HepG2 (cell line): Measurements from ENCODE around the gene NUP93. TPM values are rescaled to one million over a fixed set of nuclear protein-coding genes. Genes with fewer than 3 reads are reported as not detected.

Source experiments
- AKNA ChIP-seq: sonication (generic); formaldehyde crosslinking; IDR thresholded peaks from 2 replicates; pipeline ENCODE4 v1.4.0; 2020; ENCODE audit warnings: missing genetic modification reagents, borderline replicate concordance
- ARNT2 ChIP-seq: sonication (generic); formaldehyde crosslinking; IDR thresholded peaks from 2 replicates; pipeline ENCODE4 v1.8.0; 2022; ENCODE audit warnings: mild to moderate bottlenecking, low read depth, missing genetic modification reagents, moderate library complexity
- CCAR2 ChIP-seq: fragments of 200-400 bp; formaldehyde crosslinking; optimal IDR thresholded peaks from 2 replicates; pipeline ENCODE3; 2018; ENCODE audit warnings: low read depth, mild to moderate bottlenecking, low read length, moderate library complexity
- ELF3 ChIP-seq: IDR thresholded peaks from 2 replicates; pipeline ENCODE4 v1.6.1; 2016; ENCODE audit warnings: missing genetic modification reagents, missing compliant biosample characterization
- GLI4 ChIP-seq: sonication (generic); formaldehyde crosslinking; IDR thresholded peaks from 2 replicates; pipeline ENCODE4 v1.5.1; 2020; ENCODE audit warnings: missing genetic modification reagents, mild to moderate bottlenecking, moderate library complexity, borderline replicate concordance
- GTF2F1 ChIP-seq: fragments of 150-350 bp; IDR thresholded peaks from 2 replicates; pipeline ENCODE4 v1.6.1; 2014; ENCODE audit warnings: low read length
- HOXA3 ChIP-seq: sonication (generic); formaldehyde crosslinking; IDR thresholded peaks from 2 replicates; pipeline ENCODE4 v1.5.0; 2020; ENCODE audit warnings: missing genetic modification reagents
- KAT7 ChIP-seq: IDR thresholded peaks from 2 replicates; pipeline ENCODE4 v1.6.1; 2018; ENCODE audit warnings: borderline replicate concordance, missing compliant biosample characterization
- KDM1A ChIP-seq: IDR thresholded peaks from 2 replicates; pipeline ENCODE4 v1.6.1; 2016; ENCODE audit warnings: missing compliant biosample characterization
- NFKBIZ ChIP-seq: IDR thresholded peaks from 2 replicates; pipeline ENCODE4 v1.6.1; 2018; ENCODE audit warnings: missing genetic modification reagents, missing compliant biosample characterization
- RARG ChIP-seq: sonication (generic); formaldehyde crosslinking; IDR thresholded peaks from 2 replicates; pipeline ENCODE4 v1.4.0; 2020; ENCODE audit warnings: low read depth, mild to moderate bottlenecking, missing genetic modification reagents
- RORA ChIP-seq: sonication (generic); formaldehyde crosslinking; IDR thresholded peaks from 2 replicates; pipeline ENCODE4 v1.5.0; 2020; ENCODE audit warnings: mild to moderate bottlenecking, missing genetic modification reagents, moderate library complexity
- TCF7 ChIP-seq: sonication (generic); IDR thresholded peaks from 2 replicates; pipeline ENCODE4 v1.6.1; 2016; ENCODE audit warnings: antibody characterized with exemption, low read depth
- U2AF1 ChIP-seq: fragments of 200-400 bp; formaldehyde crosslinking; optimal IDR thresholded peaks from 2 replicates; pipeline ENCODE3; 2017; ENCODE audit warnings: mild to moderate bottlenecking, low read depth, low read length
- ZBTB21 ChIP-seq: sonication (generic); formaldehyde crosslinking; IDR thresholded peaks from 2 replicates; pipeline ENCODE4 v1.4.0; 2020; ENCODE audit warnings: missing genetic modification reagents
- ZC3H4 ChIP-seq: sonication (generic); formaldehyde crosslinking; IDR thresholded peaks from 2 replicates; pipeline ENCODE4 v1.4.0; 2020; ENCODE audit warnings: missing genetic modification reagents, borderline replicate concordance
- ZFAT ChIP-seq: sonication (generic); formaldehyde crosslinking; conservative IDR thresholded peaks from 2 replicates; pipeline ENCODE4 v1.8.1; 2023; ENCODE audit warnings: missing genetic modification reagents, inconsistent platforms
- ZFP41 ChIP-seq: sonication (generic); formaldehyde crosslinking; IDR thresholded peaks from 2 replicates; pipeline ENCODE4 v1.4.0; 2020; ENCODE audit warnings: mild to moderate bottlenecking, missing genetic modification reagents, borderline replicate concordance
- ZMAT3 ChIP-seq: sonication (generic); formaldehyde crosslinking; conservative IDR thresholded peaks from 2 replicates; pipeline ENCODE4 v1.7.0; 2021; ENCODE audit warnings: missing genetic modification reagents
- ZNF264 ChIP-seq: sonication (generic); formaldehyde crosslinking; IDR thresholded peaks from 2 replicates; pipeline ENCODE4 v1.4.0; 2020; ENCODE audit warnings: missing genetic modification reagents
- ZNF598 ChIP-seq: sonication (generic); formaldehyde crosslinking; IDR thresholded peaks from 2 replicates; pipeline ENCODE4 v1.5.1; 2020; ENCODE audit warnings: mild to moderate bottlenecking, missing genetic modification reagents, borderline replicate concordance
- ZNF790 ChIP-seq: sonication (generic); formaldehyde crosslinking; IDR thresholded peaks from 2 replicates; pipeline ENCODE4 v1.8.0; 2022; ENCODE audit warnings: missing genetic modification reagents, mild to moderate bottlenecking, borderline replicate concordance
- polyA plus RNA-seq, 8 experiments: library from polyadenylated mRNA; depleted of rRNA in 3 of 8; stranded (reverse) in 7 of 8; unstranded in 1 of 8; fragments of >200 nt; fragmentation: Illumina TruSeq in 4 of 8; extraction: Trizol in 4 of 8; gene quantifications; 2 replicates each; pipeline versions ENCODE4 v1.2.1 to v1.2.3, GENCODE V29; 2011 to 2016; ENCODE audit warnings: low read depth in 4 of 8, missing spikeins in 1 of 8, mixed read lengths in 1 of 8; ENCODE audit not compliant: insufficient read depth in 1 of 8
- total RNA-seq, 5 experiments: library from RNA; depleted of rRNA; stranded (reverse); fragments of >200 nt; fragmentation: Illumina TruSeq; extraction: Trizol; gene quantifications; 2 replicates each; pipeline ENCODE4 v1.2.3, GENCODE V29; 2016; ENCODE audit warnings: low read depth in 1 of 5
- TF ChIP-seq, protein P1 (sequence below): sonication (generic); formaldehyde crosslinking; IDR thresholded peaks from 2 replicates; pipeline ENCODE4 v1.5.0; 2020; ENCODE audit warnings: mild to moderate bottlenecking, missing genetic modification reagents

The NUP93 gene
- total and polyA plus RNA-seq, 2 of the 13 experiments (the other 11 are each of a cell fraction or from before 2014, with no cell fraction given): 58.5 to 140 TPM

DNA sequence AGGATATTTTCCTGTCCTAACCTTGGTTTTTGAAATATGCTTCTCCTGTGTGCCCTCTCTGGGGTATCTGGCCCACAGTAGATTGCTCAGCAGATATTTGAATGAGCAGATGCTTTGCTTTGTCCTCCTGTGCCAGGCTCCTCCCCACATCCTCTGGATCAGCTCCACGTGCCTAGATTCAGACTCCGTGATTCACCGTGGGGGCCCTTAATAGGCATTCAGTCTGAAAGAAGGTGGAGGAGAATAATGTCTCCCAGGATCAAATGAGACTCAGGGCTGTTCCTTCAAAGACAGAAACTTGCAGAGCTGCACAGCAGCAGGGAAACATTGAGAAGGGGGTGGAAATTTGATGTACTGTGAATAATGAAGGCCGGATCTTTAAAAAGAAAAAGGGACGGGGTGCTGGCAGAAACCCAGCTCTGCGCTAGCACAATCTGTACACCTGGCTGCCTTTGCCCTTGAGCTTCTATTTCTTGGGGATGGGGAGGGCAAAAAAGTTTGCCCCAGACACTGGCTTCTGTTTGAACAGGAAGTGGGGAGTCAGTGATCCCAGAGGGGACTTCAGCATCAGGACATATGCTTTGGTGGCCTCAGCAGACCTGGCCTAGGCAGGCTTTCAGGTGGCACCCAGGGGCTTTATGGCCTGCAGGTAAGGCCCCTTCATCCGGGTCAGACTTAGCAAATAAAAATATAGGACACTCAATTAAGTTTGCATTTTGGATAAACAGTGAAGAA is 119.2 kb downstream of the NUP93 start (continued):
- TF ChIP-seq ZMAT3 (CRISPR knock-in tag) (no peak), ZC3H4 (CRISPR knock-in tag) (no peak), KAT7 (no peak), ELF3 (CRISPR knock-in tag) (peak; percentile 73), ARNT2 (CRISPR knock-in tag) (no peak), ZNF598 (CRISPR knock-in tag) (0 out of 2 replicates have a peak, but pooled peaks have one; percentile 27), RARG (no peak), NFKBIZ (CRISPR knock-in tag) (no peak), HOXA3 (CRISPR knock-in tag) (no peak), ZFP41 (CRISPR knock-in tag) (no peak), GLI4 (no peak), RORA (no peak), U2AF1 (no peak), CCAR2 (no peak), TCF7 (peak; percentile 10; the same call in 1 of the 2 replicates), KDM1A (CRISPR knock-in tag) (no peak), ZNF790 (CRISPR knock-in tag) (no peak), ZFAT (CRISPR knock-in tag) (no peak), GTF2F1 (no peak), AKNA (no peak), ZNF264 (CRISPR knock-in tag) (no peak), ZBTB21 (CRISPR knock-in tag) (no peak)
- TF ChIP-seq, protein P1, sequence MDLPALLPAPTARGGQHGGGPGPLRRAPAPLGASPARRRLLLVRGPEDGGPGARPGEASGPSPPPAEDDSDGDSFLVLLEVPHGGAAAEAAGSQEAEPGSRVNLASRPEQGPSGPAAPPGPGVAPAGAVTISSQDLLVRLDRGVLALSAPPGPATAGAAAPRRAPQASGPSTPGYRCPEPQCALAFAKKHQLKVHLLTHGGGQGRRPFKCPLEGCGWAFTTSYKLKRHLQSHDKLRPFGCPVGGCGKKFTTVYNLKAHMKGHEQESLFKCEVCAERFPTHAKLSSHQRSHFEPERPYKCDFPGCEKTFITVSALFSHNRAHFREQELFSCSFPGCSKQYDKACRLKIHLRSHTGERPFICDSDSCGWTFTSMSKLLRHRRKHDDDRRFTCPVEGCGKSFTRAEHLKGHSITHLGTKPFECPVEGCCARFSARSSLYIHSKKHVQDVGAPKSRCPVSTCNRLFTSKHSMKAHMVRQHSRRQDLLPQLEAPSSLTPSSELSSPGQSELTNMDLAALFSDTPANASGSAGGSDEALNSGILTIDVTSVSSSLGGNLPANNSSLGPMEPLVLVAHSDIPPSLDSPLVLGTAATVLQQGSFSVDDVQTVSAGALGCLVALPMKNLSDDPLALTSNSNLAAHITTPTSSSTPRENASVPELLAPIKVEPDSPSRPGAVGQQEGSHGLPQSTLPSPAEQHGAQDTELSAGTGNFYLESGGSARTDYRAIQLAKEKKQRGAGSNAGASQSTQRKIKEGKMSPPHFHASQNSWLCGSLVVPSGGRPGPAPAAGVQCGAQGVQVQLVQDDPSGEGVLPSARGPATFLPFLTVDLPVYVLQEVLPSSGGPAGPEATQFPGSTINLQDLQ: no peak
